Osteoblast (primary cell): ENCODE measurements around the gene HCRTR1. TPM values are rescaled to one million over a fixed set of nuclear protein-coding genes. Genes with fewer than 3 reads are reported as not detected.

Experiments
- DNase-seq: peaks from one replicate; pipeline ENCODE4 v3.0.0; 2011; ENCODE audit warnings: low spot score, mixed read lengths; ENCODE audit not compliant: insufficient read length; ENCODE audit errors: missing footprints
- H2AFZ ChIP-seq: 2 replicates; pipeline ENCODE4 v1.6.0; 2011; ENCODE audit warnings: mild to moderate bottlenecking, low read length
- H3K27ac ChIP-seq: 2 replicates; pipeline ENCODE4 v1.5.1; 2011; ENCODE audit warnings: mild to moderate bottlenecking, low read depth, low read length, moderate library complexity
- H3K27me3 ChIP-seq: 2 replicates; pipeline ENCODE4 v1.6.0; 2012; ENCODE audit warnings: mild to moderate bottlenecking, control low read depth, inconsistent platforms, low read length, moderate library complexity; ENCODE audit not compliant: insufficient read depth
- H3K36me3 ChIP-seq: 2 replicates; pipeline ENCODE4 v1.5.1; 2011; ENCODE audit warnings: mild to moderate bottlenecking, low read length, control low read depth, moderate library complexity; ENCODE audit not compliant: insufficient read depth
- H3K4me1 ChIP-seq: 2 replicates; pipeline ENCODE4 v1.5.1; 2011; ENCODE audit warnings: mild to moderate bottlenecking, low read length, control low read depth, moderate library complexity; ENCODE audit not compliant: insufficient read depth
- H3K4me2 ChIP-seq: 2 replicates; pipeline ENCODE4 v1.6.0; 2011; ENCODE audit warnings: mild to moderate bottlenecking, low read length; ENCODE audit not compliant: insufficient read depth
- H3K4me3 ChIP-seq: fragments of 200-600 bp; sonication (generic); 3 replicates; pipeline ENCODE4 v1.5.1; 2012; ENCODE audit warnings: mild to moderate bottlenecking, low read length, inconsistent platforms; ENCODE audit not compliant: insufficient read depth
- H3K79me2 ChIP-seq: 2 replicates; pipeline ENCODE4 v1.6.0; 2012; ENCODE audit warnings: mild to moderate bottlenecking, low read length, control low read depth, inconsistent platforms; ENCODE audit not compliant: insufficient read depth
- H3K9me3 ChIP-seq: 2 replicates; pipeline ENCODE4 v1.5.1; 2011; ENCODE audit warnings: low read depth, low read length, control low read depth
- H4K20me1 ChIP-seq: 2 replicates; pipeline ENCODE4 v1.6.0; 2012; ENCODE audit warnings: mild to moderate bottlenecking, low read length, control low read depth; ENCODE audit not compliant: insufficient read depth
- CTCF ChIP-seq: IDR thresholded peaks from 2 replicates; pipeline ENCODE4 v1.5.1; 2011; ENCODE audit warnings: mild to moderate bottlenecking, low read depth, low read length, moderate library complexity; ENCODE audit errors: extremely low read depth
- total RNA-seq: library from RNA; depleted of rRNA; stranded (reverse); fragments of >200 nt; gene quantifications from 2 replicates; pipeline ENCODE4 v1.2.3, GENCODE V29; 2012

Gene HCRTR1
- total RNA-seq, 1 donor = not detected

DNA sequence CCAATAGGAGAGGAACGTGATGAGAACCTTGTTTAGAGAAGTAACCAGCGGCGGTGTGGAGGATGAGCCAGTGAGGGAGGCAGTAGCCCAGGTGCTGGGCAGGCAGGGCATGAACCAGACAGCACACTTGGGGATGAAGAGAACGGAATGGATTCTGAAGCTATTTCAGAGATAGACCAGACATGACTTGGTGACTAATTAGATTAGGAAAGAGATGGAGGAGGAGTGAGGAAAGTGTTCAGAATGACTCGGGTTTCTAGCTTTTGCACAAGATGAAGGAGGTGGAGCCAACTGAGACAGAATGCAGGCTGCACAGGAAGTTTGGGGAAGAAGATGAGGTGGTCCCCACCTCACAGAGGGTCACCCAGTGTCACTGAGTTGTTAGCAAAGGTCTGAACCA, 22.1 kb downstream of the HCRTR1 start:
- peak overlapping the region; percentile 59 for H3K27ac ChIP-seq
- TF ChIP-seq CTCF = no peak
- H4K20me1 ChIP-seq = peaks cover 32% of the 10 kb centered on the region
- peak; percentile 91 for DNase-seq
- no peaks in the 10 kb centered on the region for H3K27me3 ChIP-seq
- peaks cover 27% of the 10 kb centered on the region for H3K4me1 ChIP-seq
- peaks cover 3% of the 10 kb centered on the region for H3K36me3 ChIP-seq
- H2AFZ ChIP-seq = no peak overlapping the region
- no peak overlapping the region for H3K4me3 ChIP-seq
- H3K4me2 ChIP-seq = peak overlapping the region; percentile 21
- peaks cover 89% of the 10 kb centered on the region for H3K79me2 ChIP-seq
- H3K9me3 ChIP-seq = no peaks in the 10 kb centered on the region

DNA sequence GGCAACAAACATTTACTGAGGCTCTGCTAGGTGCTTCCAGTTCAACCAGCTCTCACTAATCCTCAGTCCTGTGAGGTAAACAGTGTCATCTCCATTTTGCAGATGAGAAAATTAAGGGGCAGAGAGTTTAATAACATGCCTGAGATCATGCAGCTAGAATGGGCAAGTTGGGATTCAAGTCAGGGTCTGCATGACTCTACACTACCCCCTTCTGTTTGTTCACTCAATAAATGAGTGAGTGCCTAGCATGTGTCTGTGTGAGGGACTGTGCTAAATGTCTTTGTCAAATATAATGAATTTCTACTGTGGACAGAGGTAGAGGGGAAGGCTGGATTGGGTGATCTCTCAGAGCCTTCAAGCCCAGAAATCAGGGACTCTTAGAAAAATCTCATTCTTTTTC, 22.7 kb downstream of the HCRTR1 start:
- H3K79me2 ChIP-seq = peaks cover 84% of the 10 kb centered on the region
- peak overlapping the region; percentile 59 for H3K27ac ChIP-seq
- DNase-seq = no peak
- H3K27me3 ChIP-seq = no peaks in the 10 kb centered on the region
- no peak for TF ChIP-seq CTCF
- peaks cover 29% of the 10 kb centered on the region for H4K20me1 ChIP-seq
- H3K4me1 ChIP-seq = peaks cover 27% of the 10 kb centered on the region
- no peaks in the 10 kb centered on the region for H3K36me3 ChIP-seq
- H3K4me2 ChIP-seq = peak overlapping the region; percentile 21
- no peaks in the 10 kb centered on the region for H3K9me3 ChIP-seq
- no peak overlapping the region for H2AFZ ChIP-seq
- no peak overlapping the region for H3K4me3 ChIP-seq

- Histone ChIP-seq H2AFZ (no peak overlapping the region), H3K9me3 (no peaks in the 10 kb centered on the region), H3K4me3 (no peak overlapping the region), H3K4me2 (no peak overlapping the region), H3K36me3 (no peaks in the 10 kb centered on the region), H3K79me2 (peaks cover 83% of the 10 kb centered on the region), H3K27me3 (no peaks in the 10 kb centered on the region), H4K20me1 (peaks cover 22% of the 10 kb centered on the region), H3K27ac (no peak overlapping the region), H3K4me1 (peaks cover 35% of the 10 kb centered on the region)
- TF ChIP-seq CTCF = no peak
- DNase-seq = no peak
Observed at GRCh38 chr1:31640964-31641363, 23.5 kb downstream of the HCRTR1 start.

DNA sequence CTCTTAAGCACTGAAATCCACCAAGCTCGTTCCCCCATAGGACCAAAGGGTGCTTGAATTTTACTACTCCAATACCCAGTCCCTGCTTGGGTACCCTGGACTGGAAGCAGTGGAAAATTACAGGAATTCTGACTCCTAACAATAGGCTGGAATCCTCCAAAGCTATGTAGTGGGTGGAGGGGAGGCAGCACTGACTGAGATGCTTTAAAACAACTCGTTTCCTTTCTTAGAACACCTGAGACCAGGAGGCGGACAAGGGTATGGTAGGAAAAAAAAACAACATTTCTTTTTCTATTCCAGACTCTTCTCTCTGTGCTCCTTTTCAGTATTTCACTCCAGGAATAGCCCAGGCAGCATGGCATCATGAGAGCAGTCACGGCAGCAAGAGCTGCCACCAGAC, 24.9 kb downstream of the HCRTR1 start:
- no peak for TF ChIP-seq CTCF
- H3K4me2 ChIP-seq = no peak overlapping the region
- H3K27ac ChIP-seq = no peak overlapping the region
- H3K9me3 ChIP-seq = no peaks in the 10 kb centered on the region
- H3K27me3 ChIP-seq = no peaks in the 10 kb centered on the region
- no peak overlapping the region for H3K4me3 ChIP-seq
- H3K36me3 ChIP-seq = no peaks in the 10 kb centered on the region
- no peak overlapping the region for H2AFZ ChIP-seq
- no peak for DNase-seq
- peaks cover 71% of the 10 kb centered on the region for H3K79me2 ChIP-seq
- H3K4me1 ChIP-seq = peaks cover 42% of the 10 kb centered on the region
- peaks cover 15% of the 10 kb centered on the region for H4K20me1 ChIP-seq
